ACC112 (cell line): ENCODE measurements around the gene P2RX3.

Source experiments
- H2AFZ ChIP-seq: fragments of 200-600 bp; sonication (generic); one replicate; pipeline ENCODE4 v1.6.0; 2017; ENCODE audit warnings: antibody characterized with exemption, low read length; ENCODE audit not compliant: unreplicated experiment
- H3K27ac ChIP-seq: fragments of 200-600 bp; sonication (generic); 2 replicates; pipeline ENCODE4 v1.5.1; 2014; ENCODE audit warnings: low read depth, mild to moderate bottlenecking, antibody characterized with exemption, low read length, moderate library complexity
- H3K27me3 ChIP-seq: fragments of 200-600 bp; sonication (generic); 2 replicates; pipeline ENCODE4 v1.6.1; 2014; ENCODE audit warnings: mild to moderate bottlenecking, antibody characterized with exemption, low read length, moderate library complexity, mixed read lengths; ENCODE audit not compliant: insufficient read depth
- H3K36me3 ChIP-seq: fragments of 200-600 bp; sonication (generic); 2 replicates; pipeline ENCODE4 v1.6.1; 2016; ENCODE audit warnings: mild to moderate bottlenecking, antibody characterized with exemption, low read length, moderate library complexity, mixed read lengths; ENCODE audit not compliant: insufficient read depth
- H3K4me1 ChIP-seq: fragments of 200-600 bp; sonication (generic); one replicate; pipeline ENCODE4 v1.6.1; 2016; ENCODE audit warnings: low read length, mixed read lengths; ENCODE audit not compliant: insufficient read depth, unreplicated experiment, control insufficient read depth
- H3K4me3 ChIP-seq: fragments of 200-600 bp; sonication (generic); 2 replicates; pipeline ENCODE4 v1.5.1; 2014; ENCODE audit warnings: mild to moderate bottlenecking, low read depth, low read length
- H3K79me2 ChIP-seq: fragments of 200-600 bp; sonication (generic); one replicate; pipeline ENCODE4 v1.6.0; 2016; ENCODE audit warnings: low read length; ENCODE audit not compliant: control insufficient read depth, unreplicated experiment, insufficient read depth

Gene P2RX3

DNA sequence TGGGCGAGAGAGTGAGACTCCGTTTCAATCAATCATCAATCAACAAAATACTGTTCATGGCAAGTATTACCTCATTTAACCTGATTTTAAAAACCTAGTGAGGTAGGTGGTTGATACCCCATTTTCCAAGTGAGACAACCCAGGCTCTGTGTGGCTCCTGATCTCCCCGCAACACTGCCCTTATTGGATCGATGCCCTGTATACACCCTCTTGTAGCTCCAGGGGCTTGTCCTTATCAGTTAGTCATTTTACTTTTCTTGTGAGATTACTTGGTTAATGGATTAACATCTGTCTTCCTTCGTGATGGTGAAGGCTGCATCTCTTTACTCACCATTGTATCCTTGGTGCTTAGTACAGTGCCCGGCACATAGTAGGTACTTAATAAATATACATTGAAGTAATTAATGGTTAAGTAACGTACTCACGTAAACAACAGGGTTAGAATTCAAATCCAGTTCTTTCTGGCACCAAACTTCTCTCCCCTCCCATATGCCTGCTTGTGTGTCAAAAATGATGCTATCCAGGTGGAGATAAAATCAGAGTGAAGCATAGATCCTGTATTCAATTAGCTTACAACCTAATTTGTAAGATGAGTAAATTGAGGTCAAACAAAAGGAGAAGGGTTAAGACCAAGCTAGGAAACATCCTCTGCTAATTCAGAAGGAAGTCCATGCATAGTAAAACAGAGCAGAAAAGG is 54.1 kb downstream of the P2RX3 start:
- H3K36me3 ChIP-seq = no peaks in the 10 kb centered on the region
- H3K79me2 ChIP-seq = no peaks in the 10 kb centered on the region
- H3K4me3 ChIP-seq = no peak overlapping the region
- peaks cover 68% of the 10 kb centered on the region for H3K27me3 ChIP-seq
- H3K27ac ChIP-seq = no peak overlapping the region
- no peak overlapping the region for H2AFZ ChIP-seq
- H3K4me1 ChIP-seq = no peaks in the 10 kb centered on the region

DNA sequence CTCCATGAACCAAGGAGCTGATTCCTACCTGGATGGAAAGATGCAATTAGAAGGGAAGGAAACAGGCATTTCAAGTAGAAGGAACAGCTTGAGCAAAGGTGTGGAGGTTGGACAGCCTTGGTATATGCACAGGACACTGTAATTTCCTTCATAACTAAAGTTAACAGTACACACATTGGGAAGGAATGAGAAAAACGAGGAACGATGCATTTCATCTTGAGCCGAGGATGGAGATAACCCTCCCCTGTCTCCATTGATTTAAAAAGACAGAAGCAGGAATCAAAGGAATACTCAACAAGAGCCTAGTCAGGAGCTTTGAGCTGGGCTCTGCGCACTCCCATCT is 54.6 kb downstream of the P2RX3 start:
- Histone ChIP-seq H3K36me3 (no peaks in the 10 kb centered on the region), H3K4me3 (no peak overlapping the region), H2AFZ (no peak overlapping the region), H3K27me3 (peaks cover 69% of the 10 kb centered on the region), H3K4me1 (no peaks in the 10 kb centered on the region), H3K27ac (no peak overlapping the region), H3K79me2 (no peaks in the 10 kb centered on the region)

DNA sequence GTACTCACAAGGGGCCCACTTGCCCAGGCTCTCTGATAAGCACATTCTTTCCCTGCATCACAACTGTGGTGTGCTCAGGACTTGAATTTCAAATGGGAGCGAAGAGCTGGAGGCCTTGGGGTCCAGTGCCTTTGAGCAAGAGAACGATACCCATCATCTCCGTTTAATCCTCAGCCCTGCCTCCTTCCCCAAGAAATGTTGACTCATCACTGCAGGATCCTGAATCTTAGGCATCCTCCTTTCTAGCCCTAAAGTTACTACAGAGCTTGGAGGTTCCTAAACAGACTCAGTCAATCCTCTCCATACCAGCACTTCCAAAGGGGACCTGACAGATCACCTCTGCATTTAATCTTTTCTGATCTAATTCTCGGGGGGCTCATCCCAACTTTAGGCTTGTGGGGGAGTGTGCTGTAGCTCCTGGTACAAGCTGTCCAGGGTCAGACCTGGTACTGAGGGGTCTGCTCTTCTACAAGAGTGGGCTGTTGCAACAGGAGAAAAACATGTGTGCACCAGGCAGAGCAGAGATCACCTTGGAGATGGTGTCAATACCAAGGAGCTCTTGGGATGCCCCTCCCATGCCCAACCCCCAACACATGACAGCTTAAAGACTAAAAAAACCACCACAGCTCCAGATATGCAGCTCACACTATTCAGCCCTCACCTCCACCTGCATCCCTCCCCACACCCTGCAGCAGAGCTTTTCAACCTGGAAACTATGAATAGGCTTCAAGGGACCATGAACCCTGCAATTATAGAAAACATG is 56.2 kb downstream of the P2RX3 start:
- H3K36me3 ChIP-seq = no peaks in the 10 kb centered on the region
- no peak overlapping the region for H3K27ac ChIP-seq
- H3K27me3 ChIP-seq = peaks cover 66% of the 10 kb centered on the region
- H2AFZ ChIP-seq = no peak overlapping the region
- H3K79me2 ChIP-seq = no peaks in the 10 kb centered on the region
- H3K4me1 ChIP-seq = no peaks in the 10 kb centered on the region
- no peak overlapping the region for H3K4me3 ChIP-seq

DNA sequence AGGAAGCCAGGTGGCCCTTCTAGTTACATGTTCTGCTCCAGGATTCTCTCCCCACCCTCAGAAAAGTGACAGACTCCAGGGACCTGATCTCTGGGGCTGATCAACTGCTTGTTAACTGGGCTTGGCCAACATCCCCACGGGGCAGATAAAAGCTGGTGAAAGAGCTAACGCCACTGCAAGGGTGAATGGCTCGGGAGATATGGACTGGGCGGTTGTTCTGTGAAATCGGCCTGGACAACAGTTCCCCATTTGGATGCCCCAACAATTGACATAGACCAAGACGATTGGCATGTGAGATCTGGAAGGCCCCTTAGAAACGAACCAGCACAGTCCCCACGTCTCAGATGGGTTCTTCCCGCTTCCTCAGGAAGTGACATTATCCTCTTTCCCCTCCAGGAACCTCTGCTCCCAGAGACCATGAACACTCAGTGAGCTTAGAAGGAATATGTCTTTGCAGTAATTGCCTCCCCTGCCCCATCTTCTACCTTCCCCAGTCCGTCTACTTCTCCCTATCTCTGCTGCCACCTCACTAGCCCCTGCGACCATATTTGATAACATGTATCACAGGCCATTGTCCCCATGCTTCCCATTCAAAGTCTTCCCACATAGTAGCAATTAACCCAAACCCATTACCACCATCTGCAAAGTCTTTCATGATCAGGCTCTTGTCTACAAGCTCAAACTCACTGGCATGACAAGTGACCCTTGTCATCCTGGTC is 57.9 kb downstream of the P2RX3 start:
- H3K27ac ChIP-seq = no peak overlapping the region
- H2AFZ ChIP-seq = no peak overlapping the region
- peaks cover 55% of the 10 kb centered on the region for H3K27me3 ChIP-seq
- H3K4me3 ChIP-seq = no peak overlapping the region
- H3K36me3 ChIP-seq = no peaks in the 10 kb centered on the region
- H3K4me1 ChIP-seq = no peaks in the 10 kb centered on the region
- H3K79me2 ChIP-seq = no peaks in the 10 kb centered on the region

DNA sequence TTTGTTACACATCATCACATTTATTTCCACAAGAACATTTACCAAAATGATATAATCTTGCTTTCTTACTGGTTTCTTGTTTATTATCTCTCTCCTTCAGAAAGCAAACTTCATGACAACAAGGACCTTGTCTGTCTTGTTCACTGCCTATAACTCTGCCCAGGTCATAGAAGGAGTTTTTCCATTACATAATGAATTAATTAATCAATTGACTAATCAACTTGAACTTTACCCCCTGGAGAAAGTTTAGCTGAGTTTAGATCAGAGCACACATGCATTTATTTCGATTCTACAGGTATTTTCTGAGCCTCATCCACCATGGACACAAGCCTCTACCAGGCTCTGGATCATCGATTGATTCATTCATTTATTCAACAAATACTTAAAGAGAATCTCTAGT is 58.6 kb downstream of the P2RX3 start:
- Histone ChIP-seq H3K27ac (no peak overlapping the region), H3K79me2 (no peaks in the 10 kb centered on the region), H3K4me3 (no peak overlapping the region), H3K4me1 (no peaks in the 10 kb centered on the region), H3K36me3 (no peaks in the 10 kb centered on the region), H3K27me3 (peaks cover 55% of the 10 kb centered on the region), H2AFZ (no peak overlapping the region)

DNA sequence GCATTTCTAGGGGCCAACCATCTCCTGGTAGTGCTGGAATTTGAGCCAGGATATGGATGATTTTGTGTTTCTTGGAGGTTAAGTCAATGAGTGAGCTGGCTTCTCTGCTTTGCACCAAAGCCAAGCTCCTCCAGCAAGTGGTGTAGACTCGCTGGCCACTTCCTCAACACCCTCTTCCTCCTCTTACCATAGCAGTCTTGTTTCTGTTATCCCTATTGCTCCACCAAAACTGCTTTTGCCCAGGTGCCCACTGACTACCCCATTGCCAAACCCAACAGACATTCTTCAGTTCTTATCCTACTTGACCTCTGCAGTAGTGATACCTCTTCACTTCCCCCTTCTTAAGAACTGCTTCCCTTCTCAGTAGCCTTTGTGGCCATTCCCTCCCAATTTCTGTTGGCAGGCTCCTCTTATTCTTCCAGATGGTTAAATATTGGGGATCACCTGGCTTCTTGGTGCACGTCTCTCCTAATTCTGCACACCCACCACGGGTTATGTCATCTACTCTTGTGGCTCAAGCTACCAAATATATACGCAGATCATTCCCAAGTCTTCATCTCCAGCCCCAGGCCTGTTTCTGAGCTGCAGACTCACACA is 59.3 kb downstream of the P2RX3 start:
- H3K4me3 ChIP-seq = no peak overlapping the region
- no peaks in the 10 kb centered on the region for H3K36me3 ChIP-seq
- no peak overlapping the region for H2AFZ ChIP-seq
- H3K79me2 ChIP-seq = no peaks in the 10 kb centered on the region
- H3K4me1 ChIP-seq = no peaks in the 10 kb centered on the region
- peaks cover 52% of the 10 kb centered on the region for H3K27me3 ChIP-seq
- H3K27ac ChIP-seq = no peak overlapping the region

DNA sequence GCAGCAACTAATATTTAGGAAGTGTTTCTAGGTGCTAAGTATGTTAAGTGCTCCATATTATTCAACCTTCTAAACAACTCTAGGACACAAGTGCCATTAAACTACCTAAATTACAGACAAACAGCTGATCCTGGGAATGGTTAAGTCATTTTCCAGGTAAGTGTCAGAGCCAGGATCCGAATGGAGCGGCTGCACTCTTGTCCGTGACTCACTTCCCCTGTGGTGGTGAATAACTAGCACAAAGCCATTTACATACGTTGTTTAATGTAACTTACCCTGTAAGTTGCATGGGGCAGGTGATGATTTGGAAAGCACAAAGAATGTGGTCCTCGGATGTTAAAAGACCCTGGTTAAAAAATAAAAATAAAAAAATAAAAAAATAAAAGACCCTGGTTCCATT is 61.1 kb downstream of the P2RX3 start:
- H3K27me3 ChIP-seq = peaks cover 35% of the 10 kb centered on the region

DNA sequence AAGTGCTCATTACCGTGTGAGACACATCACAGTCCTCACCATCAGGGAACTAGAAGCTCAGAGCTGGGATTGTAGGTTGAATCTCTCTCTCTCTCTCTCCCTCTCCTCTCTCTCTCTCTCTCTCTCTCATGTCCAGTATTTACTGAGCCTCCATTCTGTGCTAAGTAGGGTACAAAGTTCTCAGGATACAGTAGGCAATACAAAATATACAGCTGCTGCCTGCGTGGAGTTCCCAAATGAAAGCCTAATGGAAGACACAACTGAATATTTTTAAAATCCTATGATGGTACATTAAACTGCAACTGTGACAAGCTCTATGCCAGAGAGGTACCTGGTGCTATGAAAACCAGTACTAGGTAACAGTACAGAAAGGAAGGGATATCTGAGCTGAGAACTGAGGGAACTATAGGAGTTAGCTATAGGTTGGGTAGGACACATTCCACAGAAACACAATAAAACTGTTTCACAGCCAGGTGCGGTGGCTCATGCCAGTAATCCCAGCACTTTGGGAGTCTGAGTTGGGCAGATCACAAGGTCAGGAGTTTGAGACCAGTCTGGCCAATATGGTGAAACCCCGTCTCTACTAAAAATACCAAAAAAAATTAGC is 61.9 kb downstream of the P2RX3 start:
- Histone ChIP-seq H3K4me3 (no peak overlapping the region), H3K27ac (no peak overlapping the region), H3K36me3 (peaks cover 2% of the 10 kb centered on the region; the same call in 1 of the 2 replicates), H3K4me1 (no peaks in the 10 kb centered on the region), H3K79me2 (no peaks in the 10 kb centered on the region), H2AFZ (no peak overlapping the region), H3K27me3 (peaks cover 28% of the 10 kb centered on the region)

More for the DNA sequence above, 61.1 kb downstream of the P2RX3 start:
- H3K4me3 ChIP-seq = no peak overlapping the region
- H3K4me1 ChIP-seq = no peaks in the 10 kb centered on the region
- H3K27ac ChIP-seq = no peak overlapping the region
- no peaks in the 10 kb centered on the region for H3K79me2 ChIP-seq
- peaks cover 2% of the 10 kb centered on the region; the same call in 1 of the 2 replicates for H3K36me3 ChIP-seq
- H2AFZ ChIP-seq = no peak overlapping the region

DNA sequence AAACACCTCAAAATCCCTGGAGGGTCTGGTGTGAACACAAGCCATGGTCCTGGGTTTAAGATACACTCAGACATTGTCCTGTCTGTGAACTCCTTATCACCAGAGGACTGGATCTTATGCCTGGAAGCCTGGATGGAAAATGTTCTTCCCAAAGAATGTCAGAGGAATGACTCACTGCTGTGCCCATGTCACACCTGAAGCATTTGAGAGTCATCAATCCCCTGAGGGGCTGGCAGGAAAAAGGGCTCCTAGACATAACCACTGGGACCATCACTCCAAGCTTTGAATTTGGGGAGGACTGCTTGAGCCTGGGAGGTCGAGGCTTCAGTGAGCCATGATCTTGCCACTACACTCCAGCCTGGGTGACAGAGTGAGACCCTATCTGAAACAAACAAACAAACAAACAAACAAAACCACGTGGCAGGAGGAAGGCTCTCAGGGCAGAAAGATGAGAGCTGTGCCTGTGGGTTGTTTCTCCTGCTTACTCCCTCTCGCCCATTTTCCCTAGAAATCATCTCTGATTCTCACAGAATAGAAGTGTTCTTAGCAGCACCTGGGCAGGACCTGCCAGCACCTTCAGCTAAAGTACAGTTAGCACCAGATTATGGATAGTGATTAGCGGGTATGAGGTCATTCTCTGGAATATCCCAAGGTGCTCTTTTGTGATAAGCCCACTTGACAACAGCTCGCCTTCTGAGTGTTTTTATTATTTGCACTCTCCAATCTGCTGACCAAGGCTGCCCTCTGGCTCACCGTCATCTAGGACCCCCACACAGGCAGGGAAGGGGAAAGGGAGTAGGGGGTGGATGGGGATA is 64.2 kb downstream of the P2RX3 start:
- Histone ChIP-seq H3K27ac (no peak overlapping the region), H3K27me3 (peaks cover 14% of the 10 kb centered on the region), H2AFZ (no peak overlapping the region), H3K4me3 (no peak overlapping the region), H3K36me3 (peaks cover 11% of the 10 kb centered on the region; the same call in 1 of the 2 replicates), H3K4me1 (peaks cover 12% of the 10 kb centered on the region), H3K79me2 (no peaks in the 10 kb centered on the region)
